ENCODE data around the gene SLC14A1. TPM values are rescaled to one million over a fixed set of nuclear protein-coding genes. Genes with fewer than 3 reads are reported as not detected.
"Not testable (repeated sequence)": the region's sequence is repeated elsewhere in the genome, so short reads cannot be mapped to it uniquely, and the experiment has no call there.

SLC14A1 gene
- total and polyA plus RNA-seq, 7 experiments from 2014 or later, result 0.97 to 12.9 (median 3.2) TPM

DNA sequence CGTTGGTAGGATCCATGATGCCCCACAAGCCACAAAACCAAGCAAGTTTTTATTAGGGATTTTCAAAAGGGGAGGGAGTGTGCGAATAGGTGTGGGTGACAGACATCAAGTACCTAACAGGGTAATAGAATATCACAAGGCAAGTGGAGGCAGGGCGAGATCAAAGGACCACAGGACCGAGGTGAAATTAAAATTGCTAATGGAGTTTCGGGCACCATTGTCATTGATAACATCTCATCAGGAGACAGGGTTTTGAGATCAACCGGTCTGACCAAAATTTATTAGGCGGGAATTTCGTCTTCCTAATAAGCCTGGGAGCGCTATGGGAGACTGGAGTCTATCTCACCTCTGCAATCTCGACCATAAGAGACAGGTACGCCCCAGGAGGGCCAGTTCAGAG is 33.7 kb downstream of the SLC14A1 start:
- H3K9me3 Mint-ChIP-seq; H3K4me1 Mint-ChIP-seq; H3K4me3 ChIP-seq (ENCODE audit: low read length); H3K36me3 Mint-ChIP-seq; H3K4me1 ChIP-seq (ENCODE audit: control insufficient read depth in 2 of 2, insufficient read depth in 2 of 2, low read length in 2 of 2); DNase-seq; H3K4me3 Mint-ChIP-seq; H3K27ac Mint-ChIP-seq; ATAC-seq; H3K9me3 ChIP-seq (ENCODE audit: control insufficient read depth in 2 of 3, low read length in 3 of 3); H3K27me3 ChIP-seq (ENCODE audit: control insufficient read depth in 2 of 2, insufficient read depth in 2 of 2, low read length in 2 of 2); POLR2A ChIA-PET; H3K27ac ChIP-seq (ENCODE audit: low read depth, low read length); H3K36me3 ChIP-seq (ENCODE audit: control insufficient read depth in 2 of 3, insufficient read depth in 3 of 3, low read length in 3 of 3); CTCF ChIA-PET; intact Hi-C loops (cut with micrococcal nuclease): not testable (repeated sequence)
- H3K27me3 Mint-ChIP-seq, result peaks cover 10 to 31% (median 22%) of the 10 kb centered on the region in 5 donors

DNA sequence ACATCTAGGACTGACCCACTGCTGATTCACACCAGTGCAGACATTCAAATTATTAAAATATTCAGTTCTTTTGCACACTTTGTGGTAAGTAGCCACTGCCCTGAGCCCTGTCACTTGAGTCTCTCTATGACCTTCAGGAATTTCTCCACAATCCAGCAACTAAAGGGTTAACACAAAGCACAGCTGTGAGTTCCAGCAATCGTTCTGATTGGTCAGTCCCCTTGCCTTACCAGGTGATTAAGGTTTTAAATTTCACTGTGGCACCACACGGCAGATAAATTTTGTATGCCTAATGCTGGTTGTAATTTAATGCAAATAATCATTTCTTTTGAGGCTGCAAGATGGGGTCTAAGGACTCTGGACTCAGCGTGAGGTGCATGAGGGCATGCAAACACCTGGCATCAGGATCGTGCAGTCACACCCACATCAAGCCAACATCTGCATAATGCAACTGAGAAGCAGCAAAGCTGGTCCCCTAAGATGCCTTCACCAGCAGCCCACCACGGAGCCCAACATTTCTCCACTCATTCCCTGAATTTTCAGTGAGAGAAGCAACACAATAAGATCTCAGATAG is 36.6 kb downstream of the SLC14A1 start:
- Mint-ChIP-seq H3K27me3 (peaks cover 0 to 21% (median 9%) of the 10 kb centered on the region in 5 donors), H3K4me3 (no peak overlapping the region), H3K4me1 (peaks cover 0 to 4% (median 0%) of the 10 kb centered on the region in 7 donors), H3K9me3 (peaks cover 0 to 4% (median 0%) of the 10 kb centered on the region in 11 donors), H3K27ac (no peak overlapping the region), H3K36me3 (no peaks in the 10 kb centered on the region)
- ChIA-PET POLR2A (no interaction called here), CTCF (no interaction called here)
- no peaks in the 10 kb centered on the region for H3K27me3 ChIP-seq (ENCODE audit: control insufficient read depth in 2 of 2, insufficient read depth in 2 of 2, low read length in 2 of 2)
- intact Hi-C loops (cut with micrococcal nuclease), result no loop called here
- H3K27ac ChIP-seq (ENCODE audit: low read depth, low read length), result no peak overlapping the region
- ATAC-seq (no peak), DNase-seq (no peak)
- no peaks in the 10 kb centered on the region for H3K9me3 ChIP-seq (ENCODE audit: control insufficient read depth in 2 of 3, low read length in 3 of 3)
- H3K4me1 ChIP-seq (ENCODE audit: control insufficient read depth in 2 of 2, insufficient read depth in 2 of 2, low read length in 2 of 2), result no peaks in the 10 kb centered on the region
- H3K4me3 ChIP-seq (ENCODE audit: low read length), result no peak overlapping the region
- H3K36me3 ChIP-seq (ENCODE audit: control insufficient read depth in 2 of 3, insufficient read depth in 3 of 3, low read length in 3 of 3), result no peaks in the 10 kb centered on the region

DNA sequence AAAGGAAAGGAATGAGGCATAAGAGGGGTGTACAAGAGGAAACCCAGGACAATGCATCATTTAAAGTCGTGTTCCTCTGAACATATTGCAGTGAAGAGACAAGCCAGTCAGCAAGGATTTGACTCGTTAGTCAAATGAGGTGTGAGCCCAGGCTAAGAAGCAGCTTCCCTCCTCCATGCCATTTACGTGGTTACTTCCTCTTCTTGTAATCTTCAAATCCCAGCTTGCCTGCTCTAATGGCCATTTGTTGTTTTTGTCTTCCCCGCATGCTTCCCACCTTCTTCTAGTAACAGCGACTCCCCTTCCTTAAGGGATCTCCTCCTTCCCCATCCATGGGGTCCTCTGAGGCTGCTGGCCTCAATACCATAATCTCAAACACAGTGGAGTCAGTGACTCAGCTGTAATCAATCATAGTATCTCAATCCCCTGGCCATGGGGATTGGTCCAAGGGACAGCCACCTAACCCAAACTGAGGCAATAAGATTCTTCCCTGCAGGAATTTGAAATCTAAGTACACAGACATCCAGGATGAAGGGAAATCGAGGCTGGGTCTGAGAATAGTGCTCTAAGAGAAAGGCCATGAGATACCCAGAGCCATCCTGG is 37.6 kb downstream of the SLC14A1 start:
- Histone ChIP-seq H3K27me3 (ENCODE audit: control insufficient read depth in 2 of 2, insufficient read depth in 2 of 2, low read length in 2 of 2) (no peaks in the 10 kb centered on the region), H3K36me3 (ENCODE audit: control insufficient read depth in 2 of 3, insufficient read depth in 3 of 3, low read length in 3 of 3) (no peaks in the 10 kb centered on the region), H3K9me3 (ENCODE audit: control insufficient read depth in 2 of 3, low read length in 3 of 3) (no peaks in the 10 kb centered on the region), H3K4me3 (ENCODE audit: low read length) (no peak overlapping the region), H3K27ac (ENCODE audit: low read depth, low read length) (no peak overlapping the region), H3K4me1 (ENCODE audit: control insufficient read depth in 2 of 2, insufficient read depth in 2 of 2, low read length in 2 of 2) (no peaks in the 10 kb centered on the region)
- ATAC-seq (no peak), DNase-seq (no peak)
- H3K4me3 Mint-ChIP-seq, result no peak overlapping the region
- H3K36me3 Mint-ChIP-seq, result no peaks in the 10 kb centered on the region
- CTCF ChIA-PET, result no interaction called here
- peaks cover 0 to 17% (median 5%) of the 10 kb centered on the region in 5 donors for H3K27me3 Mint-ChIP-seq
- H3K9me3 Mint-ChIP-seq, result no peaks in the 10 kb centered on the region
- POLR2A ChIA-PET, result no interaction called here
- peaks cover 0 to 4% (median 0%) of the 10 kb centered on the region in 7 donors for H3K4me1 Mint-ChIP-seq
- intact Hi-C loops (cut with micrococcal nuclease), result no loop called here
- H3K27ac Mint-ChIP-seq, result no peak overlapping the region

DNA sequence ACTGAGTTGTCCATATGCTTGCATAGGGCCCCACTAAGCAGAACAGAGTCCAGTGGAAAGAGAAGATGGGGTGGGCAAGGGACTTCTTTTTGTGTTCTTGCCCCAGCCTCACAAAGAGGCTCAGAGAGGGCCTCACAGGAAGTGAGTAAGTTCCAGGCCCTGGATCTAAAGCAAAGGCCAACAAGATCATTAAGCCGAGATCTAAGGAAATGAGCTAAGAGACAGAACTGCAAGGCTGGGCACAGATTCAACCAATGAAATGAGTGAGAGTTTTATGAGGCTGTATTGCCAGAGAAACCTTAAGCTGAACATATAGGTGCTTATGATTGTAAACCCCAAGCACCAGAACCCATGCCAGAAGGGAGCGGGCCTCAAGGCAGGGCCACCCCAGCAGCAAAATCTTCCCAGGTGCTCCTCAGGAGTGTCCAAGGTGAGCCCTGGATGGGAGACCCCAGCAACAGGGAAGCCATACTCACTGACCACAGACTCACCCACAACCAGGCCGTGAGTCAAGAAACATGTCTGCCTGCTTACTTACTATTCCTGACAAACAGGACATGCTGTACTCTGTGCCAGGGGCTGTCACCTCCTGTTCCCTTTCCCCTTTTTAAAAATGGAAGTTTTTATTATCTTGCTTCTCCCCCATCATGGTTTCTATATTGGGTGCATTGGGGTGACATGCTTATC is 40.2 kb downstream of the SLC14A1 start:
- Histone ChIP-seq H3K4me3 (ENCODE audit: low read length) (no peak overlapping the region), H3K36me3 (ENCODE audit: control insufficient read depth in 2 of 3, insufficient read depth in 3 of 3, low read length in 3 of 3) (no peaks in the 10 kb centered on the region), H3K4me1 (ENCODE audit: control insufficient read depth in 2 of 2, insufficient read depth in 2 of 2, low read length in 2 of 2) (no peaks in the 10 kb centered on the region), H3K27ac (ENCODE audit: low read depth, low read length) (no peak overlapping the region), H3K27me3 (ENCODE audit: control insufficient read depth in 2 of 2, insufficient read depth in 2 of 2, low read length in 2 of 2) (no peaks in the 10 kb centered on the region), H3K9me3 (ENCODE audit: control insufficient read depth in 2 of 3, low read length in 3 of 3) (no peaks in the 10 kb centered on the region)
- no peaks in the 10 kb centered on the region for H3K36me3 Mint-ChIP-seq
- H3K27ac Mint-ChIP-seq, result no peak overlapping the region
- intact Hi-C loops (cut with micrococcal nuclease), result no loop called here
- DNase-seq (no peak), ATAC-seq (no peak)
- ChIA-PET CTCF (no interaction called here), POLR2A (no interaction called here)
- H3K27me3 Mint-ChIP-seq, result peaks cover 4 to 9% (median 8%) of the 10 kb centered on the region in 5 donors
- no peaks in the 10 kb centered on the region for H3K9me3 Mint-ChIP-seq
- H3K4me1 Mint-ChIP-seq, result peaks cover 0 to 4% (median 0%) of the 10 kb centered on the region in 7 donors
- no peak overlapping the region for H3K4me3 Mint-ChIP-seq

DNA sequence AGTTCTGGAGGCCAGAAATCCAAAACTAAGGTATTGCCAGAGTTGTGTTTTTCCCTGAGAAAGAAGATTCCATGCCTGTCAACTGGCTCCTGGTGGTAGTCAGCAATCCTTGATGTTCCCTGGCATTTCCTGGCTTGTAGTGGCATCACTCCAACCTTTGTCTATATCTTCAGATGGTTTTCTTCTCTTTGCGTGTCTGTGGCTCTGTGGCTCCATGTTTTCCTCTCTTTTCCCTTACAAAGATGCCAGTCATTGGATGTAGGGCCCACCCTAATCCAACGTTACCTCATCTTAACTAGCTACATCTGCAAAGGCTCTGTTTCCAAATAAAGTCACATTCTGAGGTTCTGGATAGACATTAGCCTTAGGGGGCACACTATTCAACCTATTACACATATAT is 41.8 kb downstream of the SLC14A1 start:
- no peak for ATAC-seq
- intact Hi-C loops (cut with micrococcal nuclease), result no loop called here
- ChIA-PET CTCF (no interaction called here), POLR2A (no interaction called here)
- H3K27me3 ChIP-seq (ENCODE audit: control insufficient read depth in 2 of 2, insufficient read depth in 2 of 2, low read length in 2 of 2), result no peaks in the 10 kb centered on the region
- H3K4me3 Mint-ChIP-seq, result no peak overlapping the region
- no peaks in the 10 kb centered on the region for H3K36me3 ChIP-seq (ENCODE audit: control insufficient read depth in 2 of 3, insufficient read depth in 3 of 3, low read length in 3 of 3)
- H3K9me3 ChIP-seq (ENCODE audit: control insufficient read depth in 2 of 3, low read length in 3 of 3), result no peaks in the 10 kb centered on the region
- no peak overlapping the region for H3K27ac ChIP-seq (ENCODE audit: low read depth, low read length)
- H3K4me1 ChIP-seq (ENCODE audit: control insufficient read depth in 2 of 2, insufficient read depth in 2 of 2, low read length in 2 of 2), result no peaks in the 10 kb centered on the region
- no peak for DNase-seq
- H3K4me1 Mint-ChIP-seq, result peaks cover 0 to 4% (median 0%) of the 10 kb centered on the region in 7 donors
- H3K9me3 Mint-ChIP-seq, result no peaks in the 10 kb centered on the region
- peaks cover 10 to 21% (median 16%) of the 10 kb centered on the region in 5 donors for H3K27me3 Mint-ChIP-seq
- no peak overlapping the region for H3K27ac Mint-ChIP-seq
- H3K36me3 Mint-ChIP-seq, result peaks cover 0 to 2% (median 0%) of the 10 kb centered on the region in 5 donors
- H3K4me3 ChIP-seq (ENCODE audit: low read length), result no peak overlapping the region

DNA sequence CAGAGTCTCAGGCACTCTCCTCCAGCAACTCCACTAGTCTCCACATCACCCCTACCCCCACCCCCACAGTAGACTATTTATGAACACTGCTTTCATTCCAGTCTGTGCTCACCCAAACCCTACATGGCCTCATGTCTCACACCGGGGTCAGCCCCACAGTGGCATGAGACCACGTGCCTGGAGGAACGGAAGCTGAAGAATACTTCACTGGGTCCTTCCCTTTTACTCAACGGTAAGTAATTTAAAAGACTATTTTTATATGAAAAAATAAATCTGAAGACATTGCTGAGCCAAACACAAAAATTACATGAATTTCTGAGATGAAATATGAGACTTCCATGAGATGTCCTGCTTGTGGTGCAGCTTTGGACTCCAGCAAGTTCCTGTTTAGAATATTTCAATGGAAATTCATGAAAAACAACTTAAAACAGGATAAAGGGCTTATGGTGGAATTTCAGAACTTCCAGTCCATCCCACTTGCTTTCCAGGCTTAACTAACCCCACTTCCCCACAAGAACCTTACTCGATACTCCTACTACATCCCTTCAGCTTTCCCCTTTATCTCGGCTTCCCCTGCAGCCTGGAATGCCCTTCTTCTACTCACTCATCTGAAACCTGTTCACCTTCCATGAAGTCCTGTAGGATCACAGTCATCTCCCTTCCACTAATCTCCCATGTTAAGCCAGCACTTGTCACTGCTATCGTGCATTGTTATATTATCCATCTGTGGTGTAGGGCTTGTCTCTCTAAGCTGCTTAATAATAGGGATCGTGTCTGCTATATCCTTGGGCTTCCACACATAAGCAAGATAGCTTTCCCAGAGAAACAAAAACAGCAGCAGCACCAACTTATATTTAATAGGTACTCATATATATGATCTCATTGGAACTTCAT is 47.9 kb downstream of the SLC14A1 start:
- POLR2A ChIA-PET, result interaction anchor here (0.6 kb wide), 1 partner anchor 148 kb away, joined by 3 read pairs; no protein-coding TSS in a partner anchor
- H3K27me3 ChIP-seq (ENCODE audit: control insufficient read depth in 2 of 2, insufficient read depth in 2 of 2, low read length in 2 of 2), result no peaks in the 10 kb centered on the region
- ATAC-seq, result no peak
- no peak overlapping the region for H3K27ac Mint-ChIP-seq
- peaks cover 0 to 4% (median 0%) of the 10 kb centered on the region in 11 donors for H3K9me3 Mint-ChIP-seq
- H3K4me1 Mint-ChIP-seq, result peaks cover 13 to 31% (median 22%) of the 10 kb centered on the region in 7 donors
- no peaks in the 10 kb centered on the region for H3K9me3 ChIP-seq (ENCODE audit: control insufficient read depth in 2 of 3, low read length in 3 of 3)
- peaks cover 0 to 3% (median 0%) of the 10 kb centered on the region in 5 donors for H3K36me3 Mint-ChIP-seq
- intact Hi-C loops (cut with micrococcal nuclease), result no loop called here
- peaks cover 17 to 72% (median 28%) of the 10 kb centered on the region in 5 donors for H3K27me3 Mint-ChIP-seq
- no peak overlapping the region for H3K4me3 Mint-ChIP-seq
- CTCF ChIA-PET, result no interaction called here
- peaks cover 12 to 23% of the 10 kb centered on the region in 2 donors for H3K4me1 ChIP-seq (ENCODE audit: control insufficient read depth in 2 of 2, insufficient read depth in 2 of 2, low read length in 2 of 2)
- no peaks in the 10 kb centered on the region for H3K36me3 ChIP-seq (ENCODE audit: control insufficient read depth in 2 of 3, insufficient read depth in 3 of 3, low read length in 3 of 3)
- DNase-seq, result no peak
- H3K27ac ChIP-seq (ENCODE audit: low read depth, low read length), result no peak overlapping the region
- H3K4me3 ChIP-seq (ENCODE audit: low read length), result no peak overlapping the region
